PC-3 (cell line): ENCODE measurements around the gene TMEM44.

Source experiments
- EZH2 ChIP-seq: fragments of 300-600 bp; sonication (generic); IDR thresholded peaks from one replicate; pipeline ENCODE4 v1.6.1; 2017; ENCODE audit warnings: antibody characterized with exemption, mild to moderate bottlenecking, low read length; ENCODE audit not compliant: unreplicated experiment
- TF ChIP-seq, protein P1 (sequence below): fragments of 300-600 bp; sonication (generic); conservative IDR thresholded peaks from 2 replicates; pipeline ENCODE4 v1.5.1; 2017; ENCODE audit warnings: antibody characterized with exemption, low read depth, mild to moderate bottlenecking, low read length

DNA sequence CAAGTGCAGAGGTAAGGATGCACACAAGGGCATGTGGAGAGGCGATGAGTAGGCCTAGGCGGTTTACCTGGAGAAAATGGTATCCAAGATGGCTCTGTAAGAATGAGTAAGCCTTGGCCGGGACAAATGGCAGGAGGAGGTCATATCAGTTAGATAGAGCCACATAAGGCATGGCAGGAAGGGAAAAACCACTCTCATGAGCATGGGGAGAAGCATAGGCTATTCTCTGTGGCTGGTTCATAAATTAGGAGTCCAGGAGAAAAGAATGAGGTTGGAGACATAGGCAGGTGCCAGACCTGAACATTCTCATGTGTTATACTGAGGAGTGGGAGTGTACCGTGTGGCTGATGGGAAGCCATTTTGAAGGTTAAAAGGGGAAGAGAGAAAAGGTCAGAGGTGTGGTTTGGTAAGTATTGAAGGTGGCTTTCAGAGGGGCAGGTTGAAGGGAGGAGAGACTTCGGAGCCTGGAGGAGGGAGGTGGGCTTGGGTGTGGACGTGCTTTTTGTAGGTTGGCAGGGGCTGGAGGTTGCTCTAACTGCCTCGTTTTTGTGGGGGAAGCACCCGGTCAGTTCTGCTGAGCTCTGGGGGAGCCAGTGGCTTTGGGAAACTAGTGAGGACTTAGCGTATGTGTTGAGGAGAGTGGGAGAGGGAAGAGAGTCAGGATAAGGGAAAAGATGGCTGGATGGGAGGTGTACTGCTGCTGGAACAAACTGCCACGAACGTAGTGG is 47.8 kb upstream of the TMEM44 start:
- TF ChIP-seq, protein P1, sequence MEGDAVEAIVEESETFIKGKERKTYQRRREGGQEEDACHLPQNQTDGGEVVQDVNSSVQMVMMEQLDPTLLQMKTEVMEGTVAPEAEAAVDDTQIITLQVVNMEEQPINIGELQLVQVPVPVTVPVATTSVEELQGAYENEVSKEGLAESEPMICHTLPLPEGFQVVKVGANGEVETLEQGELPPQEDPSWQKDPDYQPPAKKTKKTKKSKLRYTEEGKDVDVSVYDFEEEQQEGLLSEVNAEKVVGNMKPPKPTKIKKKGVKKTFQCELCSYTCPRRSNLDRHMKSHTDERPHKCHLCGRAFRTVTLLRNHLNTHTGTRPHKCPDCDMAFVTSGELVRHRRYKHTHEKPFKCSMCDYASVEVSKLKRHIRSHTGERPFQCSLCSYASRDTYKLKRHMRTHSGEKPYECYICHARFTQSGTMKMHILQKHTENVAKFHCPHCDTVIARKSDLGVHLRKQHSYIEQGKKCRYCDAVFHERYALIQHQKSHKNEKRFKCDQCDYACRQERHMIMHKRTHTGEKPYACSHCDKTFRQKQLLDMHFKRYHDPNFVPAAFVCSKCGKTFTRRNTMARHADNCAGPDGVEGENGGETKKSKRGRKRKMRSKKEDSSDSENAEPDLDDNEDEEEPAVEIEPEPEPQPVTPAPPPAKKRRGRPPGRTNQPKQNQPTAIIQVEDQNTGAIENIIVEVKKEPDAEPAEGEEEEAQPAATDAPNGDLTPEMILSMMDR: no peak
- TF ChIP-seq EZH2: no peak
